Immature natural killer cell (primary cell): ENCODE measurements around the gene PIK3R1. TPM values are rescaled to one million over a fixed set of nuclear protein-coding genes. Genes with fewer than 3 reads are reported as not detected.
A peak's percentile ranks its signal among the peaks of the same experiment; 100 is the strongest.

ENCODE experiments used
- DNase-seq, 3 donors: peaks; one replicate each; pipeline ENCODE4 v3.0.0; 2022; ENCODE audit warnings: mixed read lengths in 1 of 3
- H3K27ac Mint-ChIP-seq, 6 donors: one replicate each; pipeline ENCODE4 v1.8.0; 2020; ENCODE audit warnings: mixed read lengths in 6 of 6, mild to moderate bottlenecking in 5 of 6, inconsistent platforms in 4 of 6, moderate library complexity in 3 of 6
- H3K27me3 Mint-ChIP-seq, 3 donors: one replicate each; pipeline ENCODE4 v1.8.0; 2020 to 2021; ENCODE audit warnings: low read depth in 3 of 3, mild to moderate bottlenecking in 3 of 3, mixed read lengths in 3 of 3, moderate library complexity in 3 of 3, inconsistent platforms in 1 of 3
- H3K36me3 Mint-ChIP-seq, 3 donors: one replicate each; pipeline ENCODE4 v1.8.0; 2020; ENCODE audit warnings: mixed read lengths in 3 of 3, inconsistent platforms in 2 of 3, mild to moderate bottlenecking in 2 of 3
- H3K4me1 Mint-ChIP-seq, 2 donors: one replicate each; pipeline ENCODE4 v1.8.0; 2020; ENCODE audit warnings: inconsistent platforms in 2 of 2, mild to moderate bottlenecking in 2 of 2, mixed read lengths in 2 of 2, moderate library complexity in 1 of 2
- H3K4me3 Mint-ChIP-seq, 5 donors: one replicate each; pipeline ENCODE4 v1.8.0; 2020; ENCODE audit warnings: mild to moderate bottlenecking in 5 of 5, mixed read lengths in 5 of 5, inconsistent platforms in 3 of 5, moderate library complexity in 3 of 5
- H3K9me3 Mint-ChIP-seq, 6 donors: one replicate each; pipeline ENCODE4 v1.8.0; 2020; ENCODE audit warnings: mild to moderate bottlenecking in 6 of 6, mixed read lengths in 6 of 6, inconsistent platforms in 4 of 6, moderate library complexity in 3 of 6
- polyA plus RNA-seq, 3 donors: library from polyadenylated mRNA; unstranded; fragments of 300-500 nt; fragmentation: Illumina TruSeq; gene quantifications; one replicate each; pipeline ENCODE4 v1.2.3, GENCODE V29; 2021

Gene PIK3R1
- polyA plus RNA-seq, 3 donors from 2014 or later = 62.7 to 80.0 (median 66.8) TPM

GRCh38 chr5:68274847-68275651, 59.5 kb downstream of the PIK3R1 start:
- Mint-ChIP-seq H3K36me3 (peaks cover 17 to 40% (median 39%) of the 10 kb centered on the region in 3 donors), H3K27ac (peak overlapping the region; percentile 79 to 97 (median 94)), H3K4me1 (peaks cover 81 to 98% of the 10 kb centered on the region in 2 donors), H3K9me3 (no peaks in the 10 kb centered on the region), H3K4me3 (peak overlapping the region in 4 of 5 donors; percentile 8 to 46 (median 28)), H3K27me3 (peaks cover 8 to 29% (median 8%) of the 10 kb centered on the region in 3 donors)
- DNase-seq = peak; percentile 72 to 86 (median 75)

- Mint-ChIP-seq H3K27ac (peak overlapping the region; percentile 79 to 97 (median 94)), H3K9me3 (no peaks in the 10 kb centered on the region), H3K4me1 (peaks cover 81 to 98% of the 10 kb centered on the region in 2 donors), H3K36me3 (peaks cover 19 to 53% (median 44%) of the 10 kb centered on the region in 3 donors), H3K27me3 (peaks cover 8 to 29% (median 10%) of the 10 kb centered on the region in 3 donors), H3K4me3 (no peak overlapping the region)
- no peak for DNase-seq
Measured at GRCh38 chr5:68276740-68277139, 61.2 kb downstream of the PIK3R1 start.

- no peak for DNase-seq
- Mint-ChIP-seq H3K4me3 (no peak overlapping the region), H3K9me3 (no peaks in the 10 kb centered on the region), H3K27ac (peak overlapping the region; percentile 79 to 97 (median 94)), H3K27me3 (peaks cover 8 to 29% (median 10%) of the 10 kb centered on the region in 3 donors), H3K4me1 (peaks cover 84 to 98% of the 10 kb centered on the region in 2 donors), H3K36me3 (peaks cover 25 to 60% (median 51%) of the 10 kb centered on the region in 3 donors)
Measured at GRCh38 chr5:68277431-68277830, 61.9 kb downstream of the PIK3R1 start.

DNA sequence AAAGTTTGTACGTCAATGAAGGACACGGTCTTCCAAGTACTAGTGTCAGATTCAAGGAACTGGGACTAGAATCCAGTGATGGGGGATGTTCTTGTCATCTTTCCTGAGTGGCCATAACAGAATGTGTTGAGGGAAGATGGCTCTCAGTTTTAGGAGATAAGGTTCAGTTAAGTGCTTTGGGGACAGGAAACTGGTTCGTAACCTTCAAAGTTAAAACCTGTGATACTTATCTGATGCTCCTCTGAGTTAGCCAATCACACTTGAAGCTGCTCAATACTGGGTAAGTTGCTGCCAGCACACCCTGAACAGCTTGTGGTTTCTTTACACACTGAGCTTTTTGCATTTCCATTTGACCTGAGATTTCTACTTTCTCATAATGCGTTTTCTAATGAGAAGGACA, 64.4 kb downstream of the PIK3R1 start:
- Mint-ChIP-seq H3K4me1 (peaks cover 82 to 98% of the 10 kb centered on the region in 2 donors), H3K36me3 (peaks cover 17 to 60% (median 43%) of the 10 kb centered on the region in 3 donors), H3K9me3 (no peaks in the 10 kb centered on the region), H3K27me3 (peaks cover 6 to 13% (median 10%) of the 10 kb centered on the region in 3 donors), H3K27ac (peak overlapping the region; percentile 92 to 97 (median 94)), H3K4me3 (peak overlapping the region; percentile 74 to 86 (median 86))
- peak; percentile 69 to 82 (median 74) for DNase-seq

GRCh38 chr5:68282001-68282400, 66.4 kb downstream of the PIK3R1 start:
- DNase-seq = no peak
- H3K27me3 Mint-ChIP-seq = peaks cover under 1 to 5% (median 2%) of the 10 kb centered on the region in 3 donors
- no peaks in the 10 kb centered on the region for H3K9me3 Mint-ChIP-seq
- H3K4me1 Mint-ChIP-seq = peaks cover 84 to 98% of the 10 kb centered on the region in 2 donors
- H3K4me3 Mint-ChIP-seq = peak overlapping the region; percentile 74 to 86 (median 86)
- H3K36me3 Mint-ChIP-seq = peaks cover 13 to 48% (median 34%) of the 10 kb centered on the region in 3 donors
- peak overlapping the region; percentile 92 to 97 (median 94) for H3K27ac Mint-ChIP-seq

DNA sequence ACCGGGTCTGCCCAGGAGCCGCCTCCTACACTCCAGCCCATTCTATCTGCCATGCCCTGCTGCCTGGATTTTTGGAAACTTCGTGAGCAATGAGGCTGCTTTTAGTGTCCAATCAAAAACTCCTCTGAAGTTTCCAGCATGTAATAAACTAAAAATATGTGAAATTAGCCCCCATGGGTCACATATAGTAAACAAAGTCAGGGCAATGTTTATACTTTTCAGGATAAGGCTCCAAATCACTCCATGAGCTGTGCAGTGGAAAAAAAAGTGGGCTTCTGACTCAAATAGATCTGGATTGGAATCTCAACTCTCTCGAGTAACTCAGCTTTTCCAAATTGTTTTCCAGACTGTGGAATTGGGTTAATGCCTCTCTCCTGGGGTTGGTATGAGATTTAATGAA, 68.2 kb downstream of the PIK3R1 start:
- peak overlapping the region in 2 of 5 donors; percentile 18 to 22 for H3K4me3 Mint-ChIP-seq
- H3K36me3 Mint-ChIP-seq = peaks cover 13 to 42% (median 23%) of the 10 kb centered on the region in 3 donors
- H3K27me3 Mint-ChIP-seq = peaks cover 6 to 17% (median 15%) of the 10 kb centered on the region in 3 donors
- no peaks in the 10 kb centered on the region for H3K9me3 Mint-ChIP-seq
- DNase-seq = no peak
- peak overlapping the region in 5 of 6 donors; percentile 37 to 97 (median 77) for H3K27ac Mint-ChIP-seq
- peaks cover 86 to 98% of the 10 kb centered on the region in 2 donors for H3K4me1 Mint-ChIP-seq

DNA sequence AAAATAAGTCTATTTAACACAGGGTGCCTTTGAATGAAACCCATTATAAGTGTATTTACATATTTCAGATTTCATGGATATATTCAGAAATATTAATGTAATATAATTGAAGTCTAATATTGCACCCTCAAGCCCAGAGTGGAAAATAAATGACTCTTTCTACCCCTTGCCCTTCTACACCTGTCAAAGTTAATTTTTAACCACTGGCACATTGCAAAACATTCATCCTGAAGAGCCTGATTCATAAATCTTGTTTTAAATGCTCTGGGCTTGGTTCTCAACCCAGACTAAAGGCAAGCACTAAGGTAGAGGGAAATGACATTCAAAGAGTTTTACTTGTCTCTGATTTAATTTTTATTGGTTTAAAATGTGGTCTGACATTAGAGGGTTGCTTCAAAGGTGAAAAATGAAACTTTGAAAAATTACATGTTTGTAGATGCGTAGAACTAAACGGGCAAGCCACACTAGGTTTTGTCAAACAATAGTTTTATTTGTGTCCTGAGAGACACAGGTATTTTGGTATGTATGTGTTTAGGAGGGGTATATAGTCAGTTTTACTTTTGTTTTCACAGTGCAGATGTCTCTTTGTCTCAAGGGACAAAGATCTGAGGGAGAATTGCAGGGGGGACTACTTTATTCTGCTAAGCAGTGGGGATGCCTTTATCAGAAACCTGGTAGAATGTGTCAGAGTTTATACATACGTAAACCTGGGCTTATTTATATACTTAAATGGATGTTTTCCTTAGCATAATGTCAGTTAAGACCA, 69.7 kb downstream of the PIK3R1 start:
- peaks cover 8 to 29% (median 18%) of the 10 kb centered on the region in 3 donors for H3K36me3 Mint-ChIP-seq
- H3K27me3 Mint-ChIP-seq = peaks cover 4 to 20% (median 11%) of the 10 kb centered on the region in 3 donors
- no peak for DNase-seq
- no peaks in the 10 kb centered on the region for H3K9me3 Mint-ChIP-seq
- H3K4me1 Mint-ChIP-seq = peaks cover 87 to 98% of the 10 kb centered on the region in 2 donors
- H3K4me3 Mint-ChIP-seq = peak overlapping the region; percentile 1 to 96 (median 40)
- H3K27ac Mint-ChIP-seq = peak overlapping the region; percentile 88 to 96 (median 94)

DNA sequence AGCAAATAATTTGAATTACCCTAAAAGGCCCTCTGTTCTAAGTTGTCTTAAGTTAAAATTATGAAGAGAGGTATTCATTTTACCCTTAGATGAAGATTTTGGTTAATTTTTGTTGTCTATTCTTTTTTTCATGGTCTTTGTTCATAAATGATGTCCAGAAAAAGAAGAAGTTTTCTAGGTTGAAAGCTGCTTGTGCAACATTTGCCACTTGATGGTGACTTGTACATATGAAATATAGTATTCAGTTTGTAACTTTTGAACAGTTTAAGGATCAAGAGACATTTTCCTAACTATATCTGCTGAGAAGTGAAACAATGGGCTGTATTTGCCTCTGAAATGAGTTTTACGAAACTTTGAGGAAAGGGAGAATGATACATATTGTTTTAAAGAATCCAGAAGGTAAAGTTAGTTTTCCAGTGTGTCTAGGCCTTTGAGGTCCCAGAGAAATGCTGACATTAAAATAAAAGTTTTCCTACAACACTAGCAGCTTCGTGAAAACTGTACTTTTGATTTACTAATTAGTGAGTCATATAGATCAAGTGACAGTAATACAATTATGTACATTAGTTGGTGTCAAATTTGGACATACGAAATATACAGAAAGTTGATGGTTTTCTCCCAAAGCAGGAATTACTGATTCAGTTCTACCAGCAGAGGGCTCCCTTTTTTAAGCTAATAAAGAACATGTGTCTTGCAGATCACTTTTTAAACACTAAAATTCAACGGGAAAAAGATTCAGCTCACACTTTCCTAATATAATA, 70.5 kb downstream of the PIK3R1 start:
- H3K36me3 Mint-ChIP-seq = peaks cover 11 to 22% (median 15%) of the 10 kb centered on the region in 3 donors
- H3K27me3 Mint-ChIP-seq = peaks cover 4 to 20% (median 10%) of the 10 kb centered on the region in 3 donors
- no peaks in the 10 kb centered on the region for H3K9me3 Mint-ChIP-seq
- peak overlapping the region; percentile 37 to 96 (median 92) for H3K4me3 Mint-ChIP-seq
- H3K4me1 Mint-ChIP-seq = peaks cover 85 to 98% of the 10 kb centered on the region in 2 donors
- peak overlapping the region; percentile 88 to 96 (median 94) for H3K27ac Mint-ChIP-seq
- DNase-seq = peak; percentile 54 to 58 (median 56)

DNA sequence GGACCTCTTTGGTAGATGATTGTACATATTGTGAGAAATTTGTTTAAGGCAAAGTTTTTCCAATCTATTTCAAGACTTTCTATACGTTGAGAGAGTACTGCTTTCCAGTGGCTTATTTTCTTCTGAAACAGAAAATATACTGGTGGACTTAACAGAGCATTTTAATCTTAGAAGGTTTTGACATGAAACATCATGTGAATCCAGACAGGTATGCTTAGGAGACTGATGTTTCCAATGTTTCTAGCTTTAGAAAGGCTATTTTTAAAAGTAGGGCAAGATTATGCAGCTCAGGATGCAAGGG, 71.0 kb downstream of the PIK3R1 start:
- no peak for DNase-seq
- Mint-ChIP-seq H3K9me3 (no peaks in the 10 kb centered on the region), H3K4me1 (peaks cover 83 to 98% of the 10 kb centered on the region in 2 donors), H3K27ac (peak overlapping the region; percentile 88 to 96 (median 94)), H3K4me3 (peak overlapping the region; percentile 45 to 96 (median 92)), H3K36me3 (peaks cover 12 to 20% (median 14%) of the 10 kb centered on the region in 3 donors), H3K27me3 (peaks cover 4 to 20% (median 10%) of the 10 kb centered on the region in 3 donors)

DNA sequence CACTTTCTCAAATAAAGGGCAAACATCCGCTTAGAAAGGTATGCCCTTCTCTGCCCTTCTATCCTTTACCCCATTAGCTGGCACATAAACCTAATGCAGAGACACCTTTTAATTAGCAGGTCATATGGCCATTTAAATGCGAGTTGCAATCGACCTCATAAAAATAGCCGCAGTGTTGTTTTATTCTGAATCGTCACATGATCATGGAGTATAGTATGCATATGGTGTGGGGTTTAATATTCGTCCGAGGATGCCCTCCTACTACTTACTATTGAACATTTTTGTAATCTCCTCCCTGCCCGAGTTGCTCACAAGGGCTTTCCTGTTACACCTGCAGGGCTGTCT, 72.0 kb downstream of the PIK3R1 start:
- peaks cover 4 to 20% (median 10%) of the 10 kb centered on the region in 3 donors for H3K27me3 Mint-ChIP-seq
- H3K4me3 Mint-ChIP-seq = peak overlapping the region; percentile 92 to 96 (median 92)
- no peak for DNase-seq
- peaks cover 81 to 98% of the 10 kb centered on the region in 2 donors for H3K4me1 Mint-ChIP-seq
- peak overlapping the region; percentile 88 to 96 (median 94) for H3K27ac Mint-ChIP-seq
- peaks cover 8 to 17% (median 10%) of the 10 kb centered on the region in 3 donors for H3K36me3 Mint-ChIP-seq
- H3K9me3 Mint-ChIP-seq = no peaks in the 10 kb centered on the region

DNA sequence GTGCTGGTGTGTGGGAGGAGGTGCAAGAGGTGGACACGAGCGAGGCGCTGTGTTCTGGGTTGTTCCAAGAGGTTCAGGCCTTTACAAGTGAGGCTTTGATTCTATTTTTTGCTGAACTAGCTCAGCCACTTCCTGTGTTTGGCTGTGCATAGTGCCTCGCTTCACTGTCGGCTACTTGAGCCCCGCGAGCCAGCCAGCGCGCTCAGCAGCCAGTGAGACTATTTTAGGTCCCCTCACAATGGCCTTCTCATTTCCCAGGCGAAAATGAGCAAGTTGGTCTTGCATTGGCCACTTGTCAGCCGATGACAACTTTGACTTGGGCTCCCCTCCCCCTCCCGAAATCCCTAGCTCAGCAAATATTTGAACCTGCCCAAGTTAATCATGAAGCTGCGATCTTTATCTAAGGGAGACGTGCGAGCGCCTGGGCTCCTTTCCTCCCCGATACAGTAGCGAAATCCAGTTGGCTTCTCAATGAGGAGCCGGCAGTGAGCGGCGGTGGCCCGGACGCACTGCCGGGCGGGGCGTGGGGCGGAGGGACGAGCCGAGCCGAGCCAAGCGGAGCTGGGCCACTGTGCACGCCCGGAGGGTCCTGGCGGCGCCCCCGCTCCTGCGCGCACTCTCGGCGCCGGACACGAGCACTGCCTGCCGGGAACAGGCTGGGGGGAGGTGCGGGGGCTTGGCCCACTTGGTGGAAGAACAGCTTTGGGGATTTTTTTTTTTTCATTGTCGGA, 72.6 kb downstream of the PIK3R1 start:
- no peaks in the 10 kb centered on the region for H3K9me3 Mint-ChIP-seq
- peaks cover 4 to 23% (median 10%) of the 10 kb centered on the region in 3 donors for H3K27me3 Mint-ChIP-seq
- peak; percentile 66 to 76 (median 69) for DNase-seq
- peak overlapping the region; percentile 88 to 96 (median 95) for H3K27ac Mint-ChIP-seq
- H3K36me3 Mint-ChIP-seq = peaks cover 8 to 16% (median 10%) of the 10 kb centered on the region in 3 donors
- peak overlapping the region; percentile 92 to 96 (median 92) for H3K4me3 Mint-ChIP-seq
- peaks cover 80 to 98% of the 10 kb centered on the region in 2 donors for H3K4me1 Mint-ChIP-seq

DNA sequence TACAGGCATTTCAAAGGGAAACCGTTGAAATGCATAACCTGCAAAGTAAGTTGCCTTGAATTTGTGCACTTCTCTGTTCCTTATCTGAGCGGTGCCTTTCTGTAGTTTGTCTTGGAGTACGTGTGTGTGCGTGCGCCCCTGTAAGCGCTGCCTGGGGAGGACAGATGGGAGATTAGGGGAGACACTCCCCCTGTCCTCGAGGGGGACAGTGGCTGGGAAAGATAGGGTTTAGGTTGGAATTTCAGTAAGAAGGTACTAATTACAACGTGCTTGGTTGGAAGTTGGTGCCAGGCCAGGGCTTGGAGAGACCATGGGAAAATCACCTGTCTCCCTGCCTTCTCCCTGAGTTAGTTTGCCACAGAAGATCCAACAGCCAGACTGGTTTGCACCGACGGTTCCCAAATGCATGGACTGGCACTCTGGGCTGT, 73.2 kb downstream of the PIK3R1 start:
- Mint-ChIP-seq H3K36me3 (peaks cover 8 to 14% (median 11%) of the 10 kb centered on the region in 3 donors), H3K4me3 (peak overlapping the region; percentile 92 to 96 (median 92)), H3K27me3 (peaks cover 4 to 23% (median 10%) of the 10 kb centered on the region in 3 donors), H3K4me1 (peaks cover 76 to 94% of the 10 kb centered on the region in 2 donors), H3K9me3 (no peaks in the 10 kb centered on the region), H3K27ac (peak overlapping the region; percentile 88 to 96 (median 95))
- no peak for DNase-seq
